SK-N-SH (cell line): ENCODE data around the gene MUSK. TPM values are rescaled to one million over a fixed set of nuclear protein-coding genes. Genes with fewer than 3 reads are reported as not detected.

Experiments used
- CTCF ChIA-PET: fragments of 300-600, 350-600 bp; formaldehyde crosslinking; extraction: SDS; loops from one replicate; lab custom pipeline; 2021; lab: Yijun Ruan, JAX
- POLR2A ChIA-PET: fragments of 350-600 bp; sonication (Branson Sonifier 250); formaldehyde crosslinking; extraction: SDS; loops from one replicate; lab custom pipeline; 2020; ENCODE audit warnings: antibody characterized with exemption, inconsistent platforms; lab: Yijun Ruan, JAX
- DNase-seq: peaks from one replicate; pipeline ENCODE4 v3.0.0; 2012
- H2AFZ ChIP-seq: fragments of 200-600 bp; sonication (generic); 2 replicates; pipeline ENCODE4 v1.8.1; 2016; ENCODE audit warnings: antibody characterized with exemption, mild to moderate bottlenecking, low read depth
- H3F3A ChIP-seq: fragments of 200-600 bp; sonication (generic); replicated peaks from 2 replicates; pipeline ENCODE3; 2016; ENCODE audit warnings: antibody characterized with exemption, mild to moderate bottlenecking; ENCODE audit not compliant: insufficient read depth
- H3K27ac ChIP-seq, 2 experiments: fragments of 200-500 bp in 1 of 2; fragments of 200-600 bp in 1 of 2; sonication (Bioruptor generic) in 1 of 2; sonication (generic), shearing (Covaris generic) in 1 of 2; 2 replicates each; pipeline versions ENCODE4 v1.5.1 to v1.6.1; 2014 to 2016; ENCODE audit warnings: low read depth in 2 of 2, inconsistent platforms in 1 of 2, low read length in 1 of 2, mild to moderate bottlenecking in 1 of 2, mixed read lengths in 1 of 2
- H3K27me3 ChIP-seq: fragments of 200-600 bp; sonication (generic), shearing (Covaris generic); 2 replicates; pipeline ENCODE4 v1.6.1; 2016; ENCODE audit warnings: mixed run types; ENCODE audit not compliant: insufficient read depth
- H3K36me3 ChIP-seq, 2 experiments: fragments of 200-500 bp in 1 of 2; fragments of 200-600 bp in 1 of 2; sonication (Bioruptor generic) in 1 of 2; sonication (generic) in 1 of 2; replicated peaks in 1 of 2; 2 replicates each; pipeline versions ENCODE3 to v1.5.1; 2014 to 2016; ENCODE audit warnings: low read length in 1 of 2, mild to moderate bottlenecking in 1 of 2; ENCODE audit not compliant: insufficient read depth in 2 of 2, control insufficient read depth in 1 of 2
- H3K4me1 ChIP-seq, 2 experiments: fragments of 200-500 bp in 1 of 2; fragments of 200-600 bp in 1 of 2; sonication (Bioruptor generic) in 1 of 2; sonication (generic), shearing (Covaris generic) in 1 of 2; 2 replicates each; pipeline versions ENCODE4 v1.5.1 to v1.6.1; 2014 to 2016; ENCODE audit warnings: low read depth in 1 of 2, low read length in 1 of 2, mixed run types in 1 of 2; ENCODE audit not compliant: insufficient read depth in 2 of 2, control insufficient read depth in 1 of 2
- H3K4me2 ChIP-seq: fragments of 200-600 bp; sonication (generic), shearing (Covaris generic); 2 replicates; pipeline ENCODE4 v1.6.1; 2017; ENCODE audit warnings: mixed run types
- H3K4me3 ChIP-seq, 2 experiments: fragments of 200-500 bp in 1 of 2; fragments of 200-600 bp in 1 of 2; sonication (Bioruptor generic) in 1 of 2; sonication (generic), shearing (Covaris generic) in 1 of 2; 2 replicates each; pipeline versions ENCODE4 v1.5.1 to v1.8.1; 2014 to 2016; ENCODE audit warnings: low read depth in 2 of 2, inconsistent platforms in 1 of 2, low read length in 1 of 2, mild to moderate bottlenecking in 1 of 2, mixed read lengths in 1 of 2, moderate library complexity in 1 of 2
- H3K79me2 ChIP-seq: fragments of 200-600 bp; sonication (generic); 2 replicates; pipeline ENCODE4 v1.8.1; 2017; ENCODE audit warnings: mild to moderate bottlenecking; ENCODE audit not compliant: insufficient read depth
- H3K9ac ChIP-seq: fragments of 200-600 bp; sonication (generic); 2 replicates; pipeline ENCODE4 v1.6.1; 2017; ENCODE audit warnings: mixed run types
- H3K9me2 ChIP-seq: fragments of 200-600 bp; sonication (generic); 2 replicates; pipeline ENCODE4 v1.6.1; 2017; ENCODE audit warnings: mixed run types
- H3K9me3 ChIP-seq: fragments of 200-600 bp; sonication (generic); 2 replicates; pipeline ENCODE4 v1.6.1; 2017; ENCODE audit warnings: mixed run types, mild to moderate bottlenecking, moderate library complexity
- H4K20me1 ChIP-seq: fragments of 200-600 bp; sonication (generic); 2 replicates; pipeline ENCODE4 v1.6.1; 2017; ENCODE audit warnings: mild to moderate bottlenecking, mixed run types; ENCODE audit not compliant: insufficient read depth
- CTCF ChIP-seq: fragments of 200-600 bp; sonication (generic); IDR thresholded peaks from 2 replicates; pipeline ENCODE4 v1.6.1; 2017; ENCODE audit warnings: antibody characterized with exemption, mild to moderate bottlenecking, moderate library complexity
- EP300 ChIP-seq, 2 experiments: IDR thresholded peaks; 2 replicates each; pipeline versions ENCODE4 v1.4.0 to v1.6.1; 2012; ENCODE audit warnings: borderline replicate concordance in 1 of 2, low read depth in 1 of 2, low read length in 1 of 2
- FOXM1 ChIP-seq: IDR thresholded peaks from 2 replicates; pipeline ENCODE4 v1.4.0; 2012; ENCODE audit warnings: low read depth, mild to moderate bottlenecking
- GABPA ChIP-seq: IDR thresholded peaks from 2 replicates; pipeline ENCODE4 v1.4.0; 2012; ENCODE audit warnings: low read depth, mild to moderate bottlenecking
- GATA2 ChIP-seq: sonication (generic); formaldehyde crosslinking; IDR thresholded peaks from 2 replicates; pipeline ENCODE4 v1.5.0; 2020; ENCODE audit warnings: mild to moderate bottlenecking, missing genetic modification reagents
- JUND ChIP-seq: IDR thresholded peaks from 2 replicates; pipeline ENCODE4 v1.4.0; 2012
- MAX ChIP-seq: IDR thresholded peaks from 2 replicates; pipeline ENCODE4 v1.4.0; 2012; ENCODE audit warnings: low read depth
- MEF2A ChIP-seq: IDR thresholded peaks from 2 replicates; pipeline ENCODE4 v1.4.0; 2012; ENCODE audit warnings: low read depth, borderline replicate concordance
- MXI1 ChIP-seq: IDR thresholded peaks from 2 replicates; pipeline ENCODE4 v1.6.1; 2012; ENCODE audit warnings: mild to moderate bottlenecking, low read depth, low read length, improper control_type of control experiment
- NFIC ChIP-seq: IDR thresholded peaks from 2 replicates; pipeline ENCODE4 v1.4.0; 2012; ENCODE audit warnings: borderline replicate concordance
- NRF1 ChIP-seq: IDR thresholded peaks from 2 replicates; pipeline ENCODE4 v1.6.1; 2012; ENCODE audit warnings: low read depth, mild to moderate bottlenecking, low read length
- POLR2AphosphoS5 ChIP-seq: IDR thresholded peaks from 2 replicates; pipeline ENCODE4 v1.6.1; 2012; ENCODE audit warnings: low read depth, low read length
- RAD21 ChIP-seq: IDR thresholded peaks from 2 replicates; pipeline ENCODE4 v1.6.1; 2012; ENCODE audit warnings: mild to moderate bottlenecking, low read length
- RCOR1 ChIP-seq: fragments of 150-350 bp; IDR thresholded peaks from 2 replicates; pipeline ENCODE4 v1.6.1; 2017; ENCODE audit warnings: antibody characterized with exemption, low read length
- RFX5 ChIP-seq: IDR thresholded peaks from 2 replicates; pipeline ENCODE4 v1.6.1; 2012; ENCODE audit warnings: mild to moderate bottlenecking, improper control_type of control experiment, low read length
- RXRA ChIP-seq: IDR thresholded peaks from 2 replicates; pipeline ENCODE4 v1.4.0; 2012; ENCODE audit warnings: low read depth, mild to moderate bottlenecking, borderline replicate concordance
- SIN3A ChIP-seq: IDR thresholded peaks from 2 replicates; pipeline ENCODE4 v1.6.1; 2012; ENCODE audit warnings: low read depth, mild to moderate bottlenecking, low read length, moderate library complexity, borderline replicate concordance
- TEAD4 ChIP-seq: IDR thresholded peaks from 2 replicates; pipeline ENCODE4 v1.4.0; 2012; ENCODE audit warnings: mild to moderate bottlenecking, borderline replicate concordance; ENCODE audit not compliant: insufficient read depth
- ZBTB33 ChIP-seq: IDR thresholded peaks from 2 replicates; pipeline ENCODE4 v1.4.0; 2012; ENCODE audit warnings: low read depth, borderline replicate concordance
- WGBS: methylation state at CpG from one replicate; pipeline ENCODE4 v1.1.6; 2017; ENCODE audit warnings: low lambda C conversion rate; 5-methylcytosine and 5-hydroxymethylcytosine counted together
- polyA plus RNA-seq, 3 experiments: library from polyadenylated mRNA; depleted of rRNA; stranded (reverse); fragments of >200 nt; gene quantifications; 2 replicates each; pipeline ENCODE4 v1.2.3, GENCODE V29; 2012
- TF ChIP-seq, protein P1 (sequence below): fragments of 150-350 bp; IDR thresholded peaks from 2 replicates; pipeline ENCODE4 v1.6.1; 2016; ENCODE audit warnings: mild to moderate bottlenecking, low read depth, low read length
- TF ChIP-seq, protein P2 (sequence below): fragments of 150-350 bp; IDR thresholded peaks from 2 replicates; pipeline ENCODE4 v1.6.1; 2017; ENCODE audit warnings: antibody characterized with exemption, low read length, low read depth, borderline replicate concordance

Gene MUSK
- polyA plus RNA-seq, 1 of the 3 experiments (the other 2 are of a cell fraction) = not detected

DNA sequence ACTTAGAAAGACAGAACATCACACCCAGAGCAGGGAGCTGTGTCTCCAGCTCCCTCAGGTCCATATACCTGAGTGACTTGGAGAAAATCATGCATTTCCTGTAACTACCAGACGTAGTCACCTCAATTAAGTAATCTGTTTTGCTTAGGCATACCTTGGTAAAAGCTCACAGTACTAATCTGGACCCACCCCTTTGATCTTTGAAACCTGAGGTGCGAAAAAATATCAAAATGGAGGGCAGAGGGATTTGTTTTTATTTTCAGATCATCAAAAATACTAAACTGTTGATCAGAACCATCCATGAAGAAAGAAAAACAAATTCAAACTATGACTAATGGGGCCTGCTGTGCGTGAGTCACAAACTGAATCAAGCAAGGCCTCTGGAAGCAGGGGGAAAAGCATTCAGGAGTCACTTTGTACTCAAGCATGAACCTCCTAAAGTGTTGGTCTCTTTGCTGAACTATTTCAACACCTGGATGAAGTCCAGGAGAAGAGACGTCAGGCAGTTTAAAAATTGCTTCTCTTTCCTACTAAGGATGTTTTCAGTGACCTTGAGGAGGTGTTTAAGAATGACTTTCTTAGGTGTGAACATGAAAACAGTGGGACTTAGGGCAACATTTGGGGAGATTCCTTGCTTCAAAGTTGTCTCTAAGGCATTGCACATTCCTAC is 76.3 kb downstream of the MUSK start (continued):
- 0 out of 2 replicates have a peak, but pooled peaks have one; percentile 22 for TF ChIP-seq SIN3A
- no peak for TF ChIP-seq CTCF
- TF ChIP-seq RCOR1 = no peak
- peak; percentile 85 for TF ChIP-seq TEAD4
- TF ChIP-seq, protein P1, sequence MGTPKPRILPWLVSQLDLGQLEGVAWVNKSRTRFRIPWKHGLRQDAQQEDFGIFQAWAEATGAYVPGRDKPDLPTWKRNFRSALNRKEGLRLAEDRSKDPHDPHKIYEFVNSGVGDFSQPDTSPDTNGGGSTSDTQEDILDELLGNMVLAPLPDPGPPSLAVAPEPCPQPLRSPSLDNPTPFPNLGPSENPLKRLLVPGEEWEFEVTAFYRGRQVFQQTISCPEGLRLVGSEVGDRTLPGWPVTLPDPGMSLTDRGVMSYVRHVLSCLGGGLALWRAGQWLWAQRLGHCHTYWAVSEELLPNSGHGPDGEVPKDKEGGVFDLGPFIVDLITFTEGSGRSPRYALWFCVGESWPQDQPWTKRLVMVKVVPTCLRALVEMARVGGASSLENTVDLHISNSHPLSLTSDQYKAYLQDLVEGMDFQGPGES = no peak
- peak; percentile 92 for TF ChIP-seq NFIC
- TF ChIP-seq FOXM1 = peak; percentile 81; the same call in 1 of the 2 replicates
- TF ChIP-seq MEF2A = peak; percentile 48; the same call in 1 of the 2 replicates
- TF ChIP-seq RAD21 = no peak

DNA sequence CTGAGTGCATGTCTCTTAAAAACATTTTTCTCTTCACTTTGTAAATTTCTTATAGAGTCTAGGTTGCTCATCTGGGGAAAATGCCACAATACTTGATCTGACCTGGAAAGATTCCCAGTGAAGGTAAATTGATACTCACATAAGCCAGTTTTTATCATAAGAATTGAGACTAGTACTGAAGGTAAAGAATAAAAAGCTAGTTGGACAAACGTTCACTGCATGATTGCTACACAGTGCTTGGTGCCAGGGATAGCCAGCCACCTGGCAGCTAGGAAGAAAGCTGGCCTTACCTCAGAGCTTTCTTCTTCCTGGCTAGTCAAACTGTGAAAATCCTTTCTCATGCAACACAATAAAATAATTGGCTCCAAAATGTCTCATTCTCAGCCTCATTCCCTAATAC is 77.1 kb downstream of the MUSK start:
- WGBS = 7% methylated on average over 1 of the region's 1 CpG
- H2AFZ ChIP-seq = no peak overlapping the region
- peak overlapping the region; percentile 42 for H3K4me2 ChIP-seq
- H3K9me3 ChIP-seq = no peaks in the 10 kb centered on the region
- H3K27ac ChIP-seq = peak overlapping the region in 1 of 2 experiments; percentile 88; a peak in 3 of 4 replicates
- no peak for DNase-seq
- peaks cover 12 to 42% of the 10 kb centered on the region in 2 experiments for H3K4me1 ChIP-seq
- no peaks in the 10 kb centered on the region for H4K20me1 ChIP-seq
- ChIA-PET CTCF (no interaction called here), POLR2A (no interaction called here)
- peaks cover 17% of the 10 kb centered on the region for H3F3A ChIP-seq
- no peaks in the 10 kb centered on the region for H3K9me2 ChIP-seq
- H3K36me3 ChIP-seq = no peaks in the 10 kb centered on the region
- H3K27me3 ChIP-seq = no peaks in the 10 kb centered on the region
- H3K79me2 ChIP-seq = no peaks in the 10 kb centered on the region
- H3K4me3 ChIP-seq = no peak overlapping the region
- peak overlapping the region; percentile 49; the same call in 1 of the 2 replicates for H3K9ac ChIP-seq
- peak in 1 of 2 experiments; percentile 57; a peak in 1 of 4 replicates for TF ChIP-seq EP300 (IDR thresholded peaks at IDR 0.05; ENCODE audit: borderline replicate concordance in 1 of 2, low read depth in 1 of 2, low read length in 1 of 2)
- no peak for TF ChIP-seq GABPA
- TF ChIP-seq MAX = no peak
- TF ChIP-seq RFX5 = no peak
- TF ChIP-seq, protein P1 = no peak
- TF ChIP-seq, protein P2, sequence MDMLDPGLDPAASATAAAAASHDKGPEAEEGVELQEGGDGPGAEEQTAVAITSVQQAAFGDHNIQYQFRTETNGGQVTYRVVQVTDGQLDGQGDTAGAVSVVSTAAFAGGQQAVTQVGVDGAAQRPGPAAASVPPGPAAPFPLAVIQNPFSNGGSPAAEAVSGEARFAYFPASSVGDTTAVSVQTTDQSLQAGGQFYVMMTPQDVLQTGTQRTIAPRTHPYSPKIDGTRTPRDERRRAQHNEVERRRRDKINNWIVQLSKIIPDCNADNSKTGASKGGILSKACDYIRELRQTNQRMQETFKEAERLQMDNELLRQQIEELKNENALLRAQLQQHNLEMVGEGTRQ = no peak
- no peak for TF ChIP-seq RXRA
- TF ChIP-seq CTCF = no peak
- no peak for TF ChIP-seq RAD21
- no peak for TF ChIP-seq RCOR1
- no peak for TF ChIP-seq ZBTB33
- TF ChIP-seq POLR2AphosphoS5 = no peak
- TF ChIP-seq JUND = peak; percentile 50; the same call in 1 of the 2 replicates
- TF ChIP-seq MXI1 = no peak
- no peak for TF ChIP-seq GATA2 (CRISPR knock-in tag)
- no peak for TF ChIP-seq TEAD4
- TF ChIP-seq NRF1 = no peak
